RKO (cell line): ENCODE measurements around the gene PEX26.
A peak's percentile ranks its signal among the peaks of the same experiment; 100 is the strongest.
"Not testable (repeated sequence)": the region's sequence is repeated elsewhere in the genome, so short reads cannot be mapped to it uniquely, and the experiment has no call there.

Experiments used
- DNase-seq: peaks from one replicate; pipeline ENCODE4 v3.0.0-alpha.2; 2016; ENCODE audit warnings: low spot score

PEX26 gene

GRCh38 chr22:18077639-18078328 is at the start of gene PEX26:
PEX26 (plus strand) TSS chr22:18077990; CDS start chr22:18078377, 387 bp downstream.
- DNase-seq, result peak; percentile 96

DNA sequence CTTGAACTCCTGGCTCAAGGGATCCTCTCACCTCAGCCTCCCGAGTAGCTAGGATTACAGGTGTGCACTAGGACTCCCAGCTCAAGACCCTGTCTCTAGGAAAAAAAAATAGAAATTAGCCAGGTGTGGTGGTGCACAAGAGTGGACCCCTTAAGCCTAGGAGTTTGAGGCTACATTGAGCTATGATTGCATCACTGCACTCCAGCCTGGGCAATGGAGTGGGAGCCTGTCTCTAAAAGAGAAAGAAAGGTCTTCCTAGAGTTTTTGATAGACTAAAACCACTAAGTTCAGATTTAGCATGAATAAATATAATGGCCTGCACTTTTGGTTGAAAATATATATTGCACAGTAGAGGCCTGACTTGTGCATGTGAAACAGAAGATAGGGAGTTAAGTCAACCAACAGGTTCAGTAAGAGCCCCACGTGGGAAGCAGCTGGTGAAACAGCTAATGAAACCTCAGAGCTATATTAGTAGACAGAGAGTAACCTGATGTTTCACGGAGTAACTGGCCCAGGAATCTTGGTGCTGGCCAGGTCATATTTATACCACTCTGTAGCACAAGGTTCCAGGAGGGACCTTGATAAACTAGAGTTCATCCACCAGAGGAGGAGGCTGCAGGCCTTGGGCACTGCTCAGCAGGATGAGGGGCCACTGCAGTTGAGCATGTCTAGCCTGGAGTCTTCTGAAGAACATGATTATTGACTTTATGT is 48.8 kb upstream of the PEX26 start:
- DNase-seq, result no peak

DNA sequence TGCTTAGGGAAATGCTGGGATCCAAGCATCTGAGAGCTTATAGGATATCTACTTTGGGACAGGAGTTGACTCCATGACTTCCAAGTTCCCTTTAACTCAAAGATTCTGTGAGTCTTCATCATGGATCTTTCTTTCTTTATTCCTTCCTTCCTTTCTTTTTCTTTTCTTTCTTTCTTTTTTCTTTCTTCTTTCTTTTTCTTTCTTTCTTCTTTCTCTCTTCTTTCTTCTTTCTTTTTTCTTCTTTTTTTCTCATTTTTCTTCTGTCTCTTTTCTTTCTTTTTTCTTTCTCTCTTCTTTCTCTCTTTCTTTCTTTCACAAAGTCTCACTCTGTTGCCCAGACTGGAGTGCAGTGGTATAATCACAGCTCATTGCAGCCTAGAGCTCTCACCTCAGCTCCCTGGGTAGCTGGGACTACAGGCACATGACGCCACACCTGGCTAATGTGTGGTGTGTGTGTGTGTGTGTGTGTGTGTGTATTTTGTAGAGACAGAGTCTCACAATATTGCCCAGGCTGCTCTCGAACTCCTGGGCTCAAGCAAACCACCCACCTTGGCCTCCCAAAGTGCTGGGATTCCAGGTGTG is 48.0 kb upstream of the PEX26 start:
- no peak for DNase-seq

- peak; percentile 89 for DNase-seq
Measured at GRCh38 chr22:18031695-18032454, 45.9 kb upstream of the PEX26 start.

GRCh38 chr22:18032455-18033101 is 45.2 kb upstream of the PEX26 start:
- DNase-seq, result peak; percentile 90

DNA sequence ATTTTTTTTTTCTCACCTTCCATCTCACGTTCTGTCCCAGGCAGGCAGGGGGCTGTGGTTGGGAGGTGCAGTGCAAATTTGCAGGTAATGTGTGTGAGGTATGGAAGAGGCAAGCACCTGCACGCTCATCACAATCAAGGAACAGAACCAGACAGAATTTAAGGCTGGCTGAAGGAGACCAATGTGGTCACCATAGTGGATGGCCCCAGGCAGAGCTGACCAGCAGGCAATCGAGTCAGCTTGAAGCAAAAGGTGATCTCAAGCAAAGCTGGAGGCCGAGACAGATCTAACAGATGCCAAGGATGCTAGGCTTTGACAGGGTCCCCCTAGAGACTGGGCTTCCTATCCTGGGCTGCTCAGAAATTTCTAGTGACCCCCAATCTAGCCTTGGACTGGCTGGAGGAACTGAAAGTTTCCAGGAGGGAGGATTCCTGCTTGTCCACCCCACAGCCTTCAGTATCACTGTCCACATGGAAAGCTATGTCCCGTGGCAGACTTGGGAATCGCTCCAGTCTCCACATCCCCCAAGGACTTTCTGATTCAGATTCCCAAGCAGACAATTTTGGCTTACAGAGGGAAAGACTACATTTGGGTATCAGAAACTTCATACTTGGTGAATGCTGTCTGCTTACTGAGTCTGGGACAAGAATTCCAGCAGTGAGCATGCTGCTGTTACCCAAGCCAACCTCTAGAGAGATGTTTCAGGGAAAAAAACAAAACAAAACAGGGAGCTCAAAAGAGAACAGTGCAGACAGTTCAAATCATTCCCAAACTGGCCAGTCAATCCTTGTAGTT is 44.4 kb upstream of the PEX26 start:
- DNase-seq, result no peak

DNA sequence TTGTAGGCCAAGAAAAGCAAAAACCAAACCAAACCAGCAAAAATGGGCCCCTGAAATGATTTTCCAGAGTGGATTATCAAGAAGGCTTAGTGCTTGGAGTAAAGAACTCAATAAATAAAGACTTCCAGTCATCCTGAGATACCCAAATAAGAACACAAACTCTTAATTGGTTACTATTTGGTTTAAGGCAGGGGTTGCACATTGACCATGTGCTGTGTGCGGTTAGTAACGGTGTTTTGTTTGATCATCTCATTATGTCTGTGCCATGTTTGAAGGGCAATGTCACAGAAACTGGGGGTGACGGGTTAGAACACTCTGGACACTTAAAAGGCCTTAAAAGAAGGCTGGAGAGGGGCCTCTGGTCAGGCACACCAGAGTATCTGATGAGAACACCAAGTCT is 43.7 kb upstream of the PEX26 start:
- DNase-seq, result no peak

DNA sequence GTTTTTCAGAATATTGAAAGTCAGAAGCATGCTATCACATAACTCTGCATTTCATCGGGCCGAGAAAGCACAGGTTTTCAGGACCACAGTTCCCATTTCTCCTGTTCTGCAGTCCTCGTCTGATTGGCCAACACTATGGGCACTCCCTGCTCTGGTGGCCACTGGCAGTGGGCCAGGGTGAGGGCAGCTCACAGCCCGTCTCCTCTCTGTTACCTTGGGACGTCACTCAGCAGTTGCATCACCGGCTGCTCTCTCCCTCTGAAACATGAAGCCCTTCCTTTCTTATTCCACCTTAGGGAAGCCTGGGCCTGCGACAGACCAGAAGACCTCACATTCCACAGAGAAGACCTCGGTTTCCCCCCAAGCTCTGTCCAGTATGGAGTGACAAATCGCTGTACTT is 42.0 kb upstream of the PEX26 start:
- DNase-seq, result no peak

GRCh38 chr22:18040898-18041297 is 36.9 kb upstream of the PEX26 start:
- DNase-seq, result not testable (repeated sequence)

GRCh38 chr22:18042685-18043084 is 35.1 kb upstream of the PEX26 start:
- DNase-seq, result no peak

DNA sequence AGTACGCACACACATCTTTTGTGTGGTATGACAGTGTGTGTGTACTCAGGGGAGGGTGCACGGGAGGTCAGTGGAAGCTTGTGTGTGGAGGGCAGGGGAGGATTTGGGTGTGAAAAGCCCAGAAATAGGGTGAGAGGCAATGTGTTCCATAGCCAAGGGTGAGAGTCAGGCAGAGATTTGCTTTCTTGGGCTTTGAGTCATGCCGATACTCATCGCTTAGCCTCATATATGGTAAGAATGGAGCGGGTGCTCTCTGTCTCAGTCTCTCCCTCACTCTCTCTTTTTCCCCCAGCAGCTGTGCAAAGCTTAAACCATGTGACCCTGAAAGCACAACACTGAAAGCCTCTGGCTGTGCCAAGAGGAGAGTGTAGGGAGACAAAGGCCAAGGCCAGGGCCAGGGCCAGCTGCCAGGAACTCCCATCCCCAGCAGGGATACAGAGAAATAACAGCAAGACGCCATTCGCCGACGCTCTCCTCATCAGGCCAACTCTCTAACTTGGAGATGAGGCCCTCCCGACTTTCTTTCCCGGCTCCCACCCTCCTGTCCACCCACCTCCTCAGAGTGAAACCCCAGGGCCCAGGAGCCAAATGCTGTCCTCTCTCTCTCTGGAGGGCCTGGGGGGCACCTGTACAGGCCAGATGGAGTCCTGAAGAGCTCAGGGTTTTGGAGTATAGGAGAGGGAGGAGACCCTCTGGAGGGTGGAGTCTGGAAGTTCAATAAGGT is 33.1 kb upstream of the PEX26 start:
- no peak for DNase-seq

DNA sequence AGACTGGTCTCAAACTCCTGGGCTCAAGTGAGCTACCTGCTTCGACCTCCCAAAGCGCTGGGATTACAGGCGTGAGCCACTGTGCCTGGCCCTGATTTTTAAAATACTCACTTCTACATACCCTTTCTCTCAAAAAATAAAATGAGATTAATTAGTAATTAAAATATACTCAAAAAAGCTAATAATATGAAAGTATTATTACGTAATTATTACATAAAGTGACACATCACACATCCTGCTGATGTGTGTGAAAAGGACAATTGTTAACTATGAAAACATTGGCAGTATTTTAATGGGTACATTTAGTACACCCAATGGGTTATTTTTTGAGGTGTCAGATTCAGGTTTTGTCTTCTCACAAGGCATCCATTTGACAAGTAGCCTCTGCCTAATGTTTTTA is 32.0 kb upstream of the PEX26 start:
- DNase-seq, result no peak

- DNase-seq, result no peak
Measured at GRCh38 chr22:18048041-18048440, 29.7 kb upstream of the PEX26 start.

DNA sequence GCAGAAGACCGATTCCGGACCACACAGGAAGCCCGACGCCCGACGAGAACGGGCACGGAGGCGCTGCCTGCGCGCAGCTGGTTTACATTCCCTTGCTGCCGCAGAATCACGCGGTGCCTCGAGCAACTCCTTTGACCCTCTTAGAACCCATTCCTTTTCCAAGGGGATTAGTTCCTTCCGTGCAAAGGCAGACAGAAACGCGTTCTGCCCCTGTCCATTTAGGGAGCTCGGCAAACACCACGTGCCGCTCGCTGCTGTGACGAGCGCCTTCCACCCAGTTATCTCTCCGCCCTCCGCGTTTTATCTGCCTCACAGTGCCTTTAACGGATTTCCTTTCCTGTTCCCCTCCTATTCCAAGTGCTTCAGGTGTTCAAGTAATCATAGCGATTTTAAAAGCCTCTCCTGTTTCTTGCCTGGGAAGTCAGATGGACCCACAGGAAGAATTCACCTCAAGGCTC is 29.3 kb upstream of the PEX26 start:
- no peak for DNase-seq

DNA sequence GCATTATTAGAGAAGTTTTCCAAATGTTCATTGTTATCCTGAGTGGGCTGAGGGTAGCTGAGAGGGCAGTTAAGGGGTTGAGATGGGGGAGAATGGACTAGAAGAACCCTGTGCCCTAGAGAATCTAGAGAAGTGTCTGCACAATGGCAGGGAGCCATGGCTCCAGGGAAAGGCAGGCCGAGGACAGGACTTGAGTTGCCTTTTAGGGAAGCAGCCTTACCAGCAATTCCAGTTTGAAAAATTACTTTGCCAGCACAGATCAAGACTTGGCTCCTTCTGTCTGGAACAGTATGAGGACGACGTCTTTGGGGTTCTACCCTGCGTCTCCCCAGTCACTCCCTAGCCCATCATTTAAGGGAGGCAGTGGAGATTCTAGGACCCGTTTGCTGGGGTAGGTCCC is 27.7 kb upstream of the PEX26 start:
- no peak for DNase-seq

DNA sequence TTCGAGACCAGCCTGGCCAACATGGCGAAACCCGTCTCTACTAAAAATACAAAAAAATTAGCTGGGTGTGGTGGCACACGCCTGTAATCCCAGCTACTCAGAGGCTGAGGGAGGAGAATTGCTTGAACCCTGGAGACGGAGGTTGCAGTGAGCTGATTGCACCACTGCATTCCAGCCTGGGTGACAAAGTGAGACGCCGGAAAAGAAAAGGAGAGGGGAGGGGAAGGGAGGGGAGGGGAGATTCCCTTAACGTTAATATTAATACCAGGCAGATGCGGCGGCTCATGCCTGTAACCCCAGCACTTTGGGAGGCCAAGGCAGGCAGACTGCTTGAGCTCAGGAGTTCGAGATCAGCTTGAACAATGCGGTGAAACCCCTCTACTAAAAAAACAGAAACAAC is 26.7 kb upstream of the PEX26 start:
- not testable (repeated sequence) for DNase-seq

- not testable (repeated sequence) for DNase-seq
Measured at GRCh38 chr22:18053216-18053946, 24.4 kb upstream of the PEX26 start.

DNA sequence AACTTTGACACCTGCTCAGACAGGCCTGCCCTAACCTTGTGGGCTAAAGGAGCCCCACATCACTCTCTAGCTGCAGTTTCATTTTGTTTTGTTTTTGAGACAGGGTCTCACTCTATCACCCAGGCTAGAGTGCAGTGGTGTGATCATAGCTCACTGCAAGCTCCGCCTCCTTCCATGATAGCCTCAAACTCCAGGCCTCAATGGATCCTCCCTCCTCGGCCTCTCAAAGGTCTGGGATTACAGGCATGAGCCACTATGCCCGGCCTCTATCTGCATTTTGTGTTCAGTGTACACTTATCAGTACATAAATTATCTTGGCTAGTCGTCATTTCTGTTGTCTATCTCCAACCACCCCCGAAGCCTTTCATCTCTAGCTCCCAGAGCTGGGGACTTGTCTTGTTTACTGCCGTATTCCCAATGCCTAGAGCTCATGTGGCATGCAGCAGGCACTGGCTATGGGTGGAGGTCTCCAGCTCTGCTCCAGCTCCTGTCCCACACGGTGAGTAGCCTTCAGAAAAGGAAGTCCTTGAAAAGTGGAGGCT is 22.1 kb upstream of the PEX26 start:
- DNase-seq, result no peak

DNA sequence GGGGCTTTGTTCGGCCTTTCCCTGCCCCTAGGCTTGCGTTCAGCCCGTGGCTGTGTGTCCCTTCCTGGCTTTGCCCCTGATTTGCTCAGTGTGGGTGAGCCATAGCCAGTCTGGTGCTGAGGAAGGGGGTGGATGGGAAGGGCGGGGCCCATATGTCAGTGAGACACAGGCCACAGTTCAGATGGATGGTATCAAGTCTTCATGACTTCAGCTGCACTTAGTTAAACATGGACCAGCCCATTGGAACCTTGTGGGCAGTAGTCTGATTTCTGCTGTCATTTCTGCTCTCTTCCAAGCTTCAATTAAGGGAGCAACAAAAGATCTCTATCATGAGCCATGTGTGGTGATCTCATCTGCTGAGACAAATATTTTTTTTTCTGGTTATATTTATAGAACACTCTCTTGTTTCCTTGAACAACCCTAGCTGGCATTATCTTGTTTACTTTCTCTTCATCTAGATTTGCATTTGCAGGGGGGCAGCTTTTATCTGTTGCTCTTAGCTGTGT is 21.6 kb upstream of the PEX26 start:
- no peak for DNase-seq
